Measurements from ENCODE around the gene ZNF575.

The ZNF575 gene

GRCh38 chr19:43575955-43576878 is 43.2 kb downstream of the ZNF575 start:
- TF ChIP-seq CTCF (IDR thresholded peaks at IDR 0.05; ENCODE audit: low read depth, low read length): no peak
- peak overlapping the region; percentile 95 for H3K4me3 ChIP-seq (ENCODE audit: low read depth, low read length)

DNA sequence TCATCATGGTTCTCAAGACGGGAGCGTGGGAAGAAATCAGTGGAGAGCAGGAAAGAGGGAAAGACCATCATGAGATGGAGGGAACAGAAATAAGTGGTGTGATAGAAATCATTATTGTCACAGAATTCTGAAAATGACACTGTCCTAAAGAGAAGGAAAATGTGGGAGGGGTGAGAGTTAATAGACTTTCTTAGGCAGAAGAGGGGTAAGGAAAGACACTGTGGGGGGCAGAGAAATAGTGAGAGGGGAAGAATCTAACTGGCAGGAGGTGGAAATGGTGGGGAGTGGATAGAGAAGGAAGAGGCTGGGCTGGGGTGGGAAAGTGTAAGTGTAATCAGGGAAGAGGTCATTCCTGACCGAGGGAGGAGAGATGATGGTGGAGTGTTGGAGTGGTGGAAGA is 45.8 kb downstream of the ZNF575 start:
- no peak overlapping the region for H3K4me3 ChIP-seq (ENCODE audit: low read depth, low read length)
- no peak for TF ChIP-seq CTCF (IDR thresholded peaks at IDR 0.05; ENCODE audit: low read depth, low read length)

DNA sequence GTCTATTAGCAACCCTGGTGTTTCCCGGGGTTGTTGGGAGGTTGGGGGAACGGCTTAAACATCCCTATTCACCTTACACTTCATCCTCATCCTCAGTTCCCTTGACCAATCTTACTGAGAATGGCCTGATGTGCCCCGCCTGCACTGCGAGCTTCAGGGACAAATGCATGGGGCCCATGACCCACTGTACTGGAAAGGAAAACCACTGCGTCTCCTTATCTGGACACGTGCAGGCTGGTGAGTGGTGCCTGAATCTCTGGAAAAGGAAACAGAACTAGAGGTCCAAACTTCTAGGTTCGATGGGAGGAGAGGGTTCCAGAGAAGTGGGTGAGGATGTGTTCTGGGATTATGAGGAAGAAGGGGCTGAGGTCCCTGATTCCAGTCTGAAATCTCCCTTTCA is 48.5 kb downstream of the ZNF575 start:
- no peak overlapping the region for H3K4me3 ChIP-seq (ENCODE audit: low read depth, low read length)
- no peak for TF ChIP-seq CTCF (IDR thresholded peaks at IDR 0.05; ENCODE audit: low read depth, low read length)

- no peak for TF ChIP-seq CTCF (IDR thresholded peaks at IDR 0.05; ENCODE audit: low read depth, low read length)
- no peak overlapping the region for H3K4me3 ChIP-seq (ENCODE audit: low read depth, low read length)
Measured at GRCh38 chr19:43582495-43582894, 49.5 kb downstream of the ZNF575 start.

DNA sequence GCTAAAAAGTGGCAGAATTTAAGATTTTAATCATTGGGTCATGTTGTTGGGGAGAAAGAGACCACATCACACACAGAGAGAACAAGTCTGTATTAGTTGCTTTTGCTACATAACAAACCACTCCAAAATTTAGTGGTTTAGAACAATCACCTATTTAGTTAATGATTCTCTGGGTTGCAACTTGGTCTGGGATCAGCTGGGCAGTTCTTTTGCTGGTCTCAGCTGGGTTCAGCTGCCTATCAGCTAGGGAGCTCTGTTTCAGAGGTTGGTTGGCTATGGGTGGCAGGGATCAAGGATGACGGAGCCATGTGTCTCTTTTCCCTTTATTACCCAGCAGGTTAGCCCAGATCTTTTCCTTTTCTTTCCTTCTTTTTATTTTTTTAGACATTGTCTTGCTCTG is 51.5 kb downstream of the ZNF575 start:
- TF ChIP-seq CTCF (IDR thresholded peaks at IDR 0.05; ENCODE audit: low read depth, low read length): no peak
- H3K4me3 ChIP-seq (ENCODE audit: low read depth, low read length): no peak overlapping the region
